Stimulated activated CD4-positive, alpha-beta T cell treated with anti-CD3 and anti-CD28 coated beads, Interleukin-15, amount 100 ng/mL, for 24 hours (primary cell): ENCODE measurements around the gene SLC25A36.

Experiments used
- DNase-seq: peaks from one replicate; pipeline ENCODE4 v3.0.0-alpha.2; 2020

SLC25A36 gene

GRCh38 chr3:140941434-140942220 lies at the start of gene SLC25A36:
TSS of gene SLC25A36 (plus strand) at chr3:140941836. CDS start at chr3:140942055, 219 bp downstream.
- DNase-seq, result peak; percentile 98

GRCh38 chr3:140896997-140897396 lies 44.6 kb upstream of the SLC25A36 start:
- no peak for DNase-seq

- no peak for DNase-seq
These were observed 43.1 kb upstream of the SLC25A36 start for GRCh38 chr3:140898340-140899180.

GRCh38 chr3:140899363-140899762 lies 42.3 kb upstream of the SLC25A36 start:
- DNase-seq, result no peak

- DNase-seq, result no peak
These were observed 38.8 kb upstream of the SLC25A36 start for GRCh38 chr3:140902791-140903190.

- DNase-seq, result no peak
These were observed 38.4 kb upstream of the SLC25A36 start for GRCh38 chr3:140903196-140903595.

GRCh38 chr3:140904521-140904920 lies 37.1 kb upstream of the SLC25A36 start:
- DNase-seq, result no peak

GRCh38 chr3:140905559-140905958 lies 36.1 kb upstream of the SLC25A36 start:
- no peak for DNase-seq

GRCh38 chr3:140906785-140907184 lies 34.9 kb upstream of the SLC25A36 start:
- DNase-seq, result no peak

- DNase-seq, result no peak
These were observed 30.8 kb upstream of the SLC25A36 start for GRCh38 chr3:140910860-140911259.

- no peak for DNase-seq
These were observed 29.8 kb upstream of the SLC25A36 start for GRCh38 chr3:140911822-140912221.

GRCh38 chr3:140913728-140914127 lies 27.9 kb upstream of the SLC25A36 start:
- no peak for DNase-seq

- DNase-seq, result no peak
These were observed 27.2 kb upstream of the SLC25A36 start for GRCh38 chr3:140914384-140914945.

- DNase-seq, result no peak
These were observed 25.0 kb upstream of the SLC25A36 start for GRCh38 chr3:140916603-140917002.

GRCh38 chr3:140917772-140918171 lies 23.9 kb upstream of the SLC25A36 start:
- DNase-seq, result no peak

GRCh38 chr3:140920029-140920428 lies 21.6 kb upstream of the SLC25A36 start:
- DNase-seq, result no peak

- DNase-seq, result no peak
These were observed 19.0 kb upstream of the SLC25A36 start for GRCh38 chr3:140922634-140923033.

- DNase-seq, result no peak
These were observed 17.4 kb upstream of the SLC25A36 start for GRCh38 chr3:140924097-140924873.

- no peak for DNase-seq
These were observed 14.2 kb upstream of the SLC25A36 start for GRCh38 chr3:140927279-140928069.

- no peak for DNase-seq
These were observed 12.2 kb upstream of the SLC25A36 start for GRCh38 chr3:140929446-140929845.

- DNase-seq, result no peak
These were observed 10.6 kb upstream of the SLC25A36 start for GRCh38 chr3:140931016-140931454.

- no peak for DNase-seq
These were observed 9.8 kb upstream of the SLC25A36 start for GRCh38 chr3:140931801-140932200.
